ENCODE measurements around the gene UVSSA. TPM values are rescaled to one million over a fixed set of nuclear protein-coding genes. Genes with fewer than 3 reads are reported as not detected.
"Not testable (repeated sequence)": the region's sequence is repeated elsewhere in the genome, so short reads cannot be mapped to it uniquely, and the experiment has no call there.

The UVSSA gene
- total RNA-seq, 1 experiment from 2014 or later: 6.0 TPM

GRCh38 chr4:1312821-1313640, 34.0 kb upstream of the UVSSA start:
- no peak for DNase-seq (ENCODE audit: low read depth, low spot score)
- in situ Hi-C loops (cut with HindIII; ENCODE audit: low pct_unique_long_range_greater_than_20kb, low sequenced_read_pairs): no loop called here

- in situ Hi-C loops (cut with HindIII; ENCODE audit: low pct_unique_long_range_greater_than_20kb, low sequenced_read_pairs): no loop called here
- no peak for DNase-seq (ENCODE audit: low read depth, low spot score)
These were observed 31.7 kb upstream of the UVSSA start for GRCh38 chr4:1315306-1315705.

GRCh38 chr4:1315836-1316536, 31.0 kb upstream of the UVSSA start:
- in situ Hi-C loops (cut with HindIII; ENCODE audit: low pct_unique_long_range_greater_than_20kb, low sequenced_read_pairs): no loop called here
- no peak for DNase-seq (ENCODE audit: low read depth, low spot score)

GRCh38 chr4:1316537-1317168, 30.4 kb upstream of the UVSSA start:
- in situ Hi-C loops (cut with HindIII; ENCODE audit: low pct_unique_long_range_greater_than_20kb, low sequenced_read_pairs): no loop called here
- DNase-seq (ENCODE audit: low read depth, low spot score): no peak

- DNase-seq (ENCODE audit: low read depth, low spot score): no peak
- in situ Hi-C loops (cut with HindIII; ENCODE audit: low pct_unique_long_range_greater_than_20kb, low sequenced_read_pairs): no loop called here
These were observed 29.6 kb upstream of the UVSSA start for GRCh38 chr4:1317177-1318045.

- in situ Hi-C loops (cut with HindIII; ENCODE audit: low pct_unique_long_range_greater_than_20kb, low sequenced_read_pairs): no loop called here
These were observed 29.0 kb upstream of the UVSSA start for GRCh38 chr4:1318046-1318375.

GRCh38 chr4:1318488-1319213, 28.4 kb upstream of the UVSSA start:
- in situ Hi-C loops (cut with HindIII; ENCODE audit: low pct_unique_long_range_greater_than_20kb, low sequenced_read_pairs): no loop called here
- peak; percentile 4 for DNase-seq (ENCODE audit: low read depth, low spot score)

More at GRCh38 chr4:1318046-1318375, 29.0 kb upstream of the UVSSA start:
- no peak for DNase-seq (ENCODE audit: low read depth, low spot score)

GRCh38 chr4:1321486-1321885, 25.5 kb upstream of the UVSSA start:
- no peak for DNase-seq (ENCODE audit: low read depth, low spot score)
- in situ Hi-C loops (cut with HindIII; ENCODE audit: low pct_unique_long_range_greater_than_20kb, low sequenced_read_pairs): no loop called here

GRCh38 chr4:1321946-1322650, 24.9 kb upstream of the UVSSA start:
- DNase-seq (ENCODE audit: low read depth, low spot score): no peak
- in situ Hi-C loops (cut with HindIII; ENCODE audit: low pct_unique_long_range_greater_than_20kb, low sequenced_read_pairs): no loop called here

GRCh38 chr4:1323280-1323634, 23.8 kb upstream of the UVSSA start:
- DNase-seq (ENCODE audit: low read depth, low spot score): no peak
- in situ Hi-C loops (cut with HindIII; ENCODE audit: low pct_unique_long_range_greater_than_20kb, low sequenced_read_pairs): no loop called here

- no peak for DNase-seq (ENCODE audit: low read depth, low spot score)
These were observed 23.2 kb upstream of the UVSSA start for GRCh38 chr4:1323635-1324442.

GRCh38 chr4:1324443-1325175, 22.4 kb upstream of the UVSSA start:
- DNase-seq (ENCODE audit: low read depth, low spot score); in situ Hi-C loops (cut with HindIII; ENCODE audit: low pct_unique_long_range_greater_than_20kb, low sequenced_read_pairs): not testable (repeated sequence)

More at GRCh38 chr4:1323635-1324442, 23.2 kb upstream of the UVSSA start:
- in situ Hi-C loops (cut with HindIII; ENCODE audit: low pct_unique_long_range_greater_than_20kb, low sequenced_read_pairs): no loop called here

GRCh38 chr4:1325176-1325480, 21.9 kb upstream of the UVSSA start:
- in situ Hi-C loops (cut with HindIII; ENCODE audit: low pct_unique_long_range_greater_than_20kb, low sequenced_read_pairs): no loop called here

GRCh38 chr4:1325681-1326635, 21.1 kb upstream of the UVSSA start:
- no peak for DNase-seq (ENCODE audit: low read depth, low spot score)

More at GRCh38 chr4:1325176-1325480, 21.9 kb upstream of the UVSSA start:
- no peak for DNase-seq (ENCODE audit: low read depth, low spot score)

More at GRCh38 chr4:1325681-1326635, 21.1 kb upstream of the UVSSA start:
- in situ Hi-C loops (cut with HindIII; ENCODE audit: low pct_unique_long_range_greater_than_20kb, low sequenced_read_pairs): no loop called here
